HG03060 (cell line): Measurements from ENCODE around the gene PSMA7.
A peak's percentile ranks its signal among the peaks of the same experiment; 100 is the strongest.
"Not testable (repeated sequence)": the region's sequence is repeated elsewhere in the genome, so short reads cannot be mapped to it uniquely, and the experiment has no call there.

Experiments used
- ATAC-seq: cut with Tn5 transposase; IDR thresholded peaks from one replicate; pipeline ENCODE4 v1.9.1; 2021; ENCODE audit warnings: low read depth, moderate number of reproducible peaks; ENCODE audit not compliant: unreplicated experiment

Gene PSMA7

DNA sequence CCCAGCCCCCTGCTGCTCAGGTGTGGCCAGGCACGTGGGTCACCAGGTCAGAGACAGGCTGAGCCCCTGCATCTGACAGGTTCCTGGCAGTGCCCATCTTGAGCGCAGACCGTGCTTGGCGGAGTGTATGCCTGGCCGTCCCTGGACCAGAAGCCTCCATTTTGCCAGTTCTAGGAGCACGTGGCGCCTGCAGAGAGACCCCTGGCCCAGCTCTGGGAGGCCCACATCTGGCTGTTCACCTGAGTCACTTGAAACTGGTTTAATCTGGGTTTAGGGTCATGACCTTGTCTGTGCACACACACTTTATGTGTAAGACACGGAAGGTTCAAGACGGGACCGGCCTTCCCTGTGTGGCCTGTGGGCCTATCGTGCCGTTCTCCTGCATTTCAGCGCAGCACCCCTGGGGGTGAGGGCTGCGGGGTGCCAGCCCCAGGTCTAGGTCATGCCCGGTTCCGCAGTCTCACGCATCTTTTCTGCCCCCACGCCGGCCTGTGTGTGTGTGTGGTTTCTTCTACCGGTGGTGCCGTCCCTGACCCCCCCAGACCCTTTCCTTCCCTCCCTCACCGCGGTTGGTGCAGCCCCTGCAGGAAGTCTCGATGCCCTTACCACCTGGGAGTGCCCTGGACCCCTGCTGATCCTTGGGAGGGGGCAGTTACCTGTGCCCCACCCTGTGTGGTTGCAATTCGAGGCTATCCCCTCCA is 14.3 kb upstream of the PSMA7 start:
- ATAC-seq: no peak

DNA sequence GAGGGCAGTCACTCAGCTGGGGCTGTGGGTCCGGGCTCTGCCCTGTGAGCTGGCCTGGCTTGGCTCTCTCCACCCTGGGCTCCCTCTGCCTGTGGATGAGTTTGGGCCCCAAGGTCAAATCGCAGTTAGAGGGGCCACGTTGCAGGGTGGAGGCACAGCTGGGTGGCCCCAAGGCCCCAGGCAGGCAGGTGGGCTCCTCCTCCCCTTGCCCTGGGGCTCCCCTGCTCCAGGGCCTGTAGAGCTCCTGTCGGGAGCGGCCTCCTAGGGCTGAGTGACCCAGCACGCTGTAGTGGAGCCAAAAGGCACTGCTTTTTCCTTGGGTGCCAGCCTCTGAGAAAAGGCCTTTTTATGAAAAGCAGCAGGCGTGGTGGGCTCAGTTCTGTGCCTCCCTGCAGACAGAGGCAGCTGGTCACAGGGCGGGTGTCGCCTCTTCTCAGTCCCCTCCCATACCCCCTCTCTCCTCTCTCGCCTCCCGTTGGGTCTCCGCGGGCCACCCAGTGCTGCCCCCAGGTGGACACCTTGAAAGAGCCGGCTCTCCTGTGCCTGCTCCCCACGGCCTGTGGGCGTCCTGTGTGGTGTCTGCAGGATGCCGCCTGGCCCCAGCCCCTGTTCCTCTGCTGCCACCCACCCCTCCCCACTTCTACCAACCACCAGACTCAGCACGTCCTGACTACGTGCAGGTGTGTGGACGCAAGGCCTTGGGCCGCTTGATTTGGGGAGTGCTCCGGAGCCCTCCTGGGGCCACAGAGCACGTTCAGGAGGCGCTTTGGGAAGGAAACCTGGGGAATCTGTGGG is 13.6 kb upstream of the PSMA7 start:
- ATAC-seq: no peak

- ATAC-seq: no peak
Observed at GRCh38 chr20:62156254-62156556, 13.0 kb upstream of the PSMA7 start.

GRCh38 chr20:62155428-62156253 is 12.4 kb upstream of the PSMA7 start:
- no peak for ATAC-seq

DNA sequence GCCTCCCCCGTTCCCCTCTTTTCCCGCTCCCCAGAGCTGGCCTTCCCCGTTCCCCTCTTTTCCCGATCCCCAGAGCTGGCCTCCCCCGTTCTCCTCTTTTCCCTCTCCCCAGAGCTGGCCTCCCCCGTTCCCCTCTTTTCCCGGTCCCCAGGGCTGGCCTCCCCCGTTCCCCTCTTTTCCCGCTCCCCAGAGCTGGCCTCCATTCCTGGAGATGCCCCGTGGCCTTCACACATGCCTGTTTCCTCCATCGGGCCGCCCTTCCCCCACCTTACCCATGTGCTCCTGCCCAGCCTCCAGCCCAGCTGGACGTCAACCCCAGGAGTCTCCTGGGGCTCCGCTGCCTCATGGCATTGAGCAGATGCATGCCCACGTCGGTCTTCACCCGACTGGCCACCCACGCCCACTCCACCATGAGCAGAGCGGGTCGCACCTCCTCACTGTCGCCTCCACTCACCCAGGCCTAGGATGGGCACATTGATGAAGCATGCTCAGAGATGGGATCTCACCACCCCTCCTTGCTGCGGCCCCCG is 8.7 kb upstream of the PSMA7 start:
- ATAC-seq: no peak

- ATAC-seq: no peak
Observed at GRCh38 chr20:62151225-62151624, 8.0 kb upstream of the PSMA7 start.

- ATAC-seq: no peak
Observed at GRCh38 chr20:62150310-62150575, 7.0 kb upstream of the PSMA7 start.

DNA sequence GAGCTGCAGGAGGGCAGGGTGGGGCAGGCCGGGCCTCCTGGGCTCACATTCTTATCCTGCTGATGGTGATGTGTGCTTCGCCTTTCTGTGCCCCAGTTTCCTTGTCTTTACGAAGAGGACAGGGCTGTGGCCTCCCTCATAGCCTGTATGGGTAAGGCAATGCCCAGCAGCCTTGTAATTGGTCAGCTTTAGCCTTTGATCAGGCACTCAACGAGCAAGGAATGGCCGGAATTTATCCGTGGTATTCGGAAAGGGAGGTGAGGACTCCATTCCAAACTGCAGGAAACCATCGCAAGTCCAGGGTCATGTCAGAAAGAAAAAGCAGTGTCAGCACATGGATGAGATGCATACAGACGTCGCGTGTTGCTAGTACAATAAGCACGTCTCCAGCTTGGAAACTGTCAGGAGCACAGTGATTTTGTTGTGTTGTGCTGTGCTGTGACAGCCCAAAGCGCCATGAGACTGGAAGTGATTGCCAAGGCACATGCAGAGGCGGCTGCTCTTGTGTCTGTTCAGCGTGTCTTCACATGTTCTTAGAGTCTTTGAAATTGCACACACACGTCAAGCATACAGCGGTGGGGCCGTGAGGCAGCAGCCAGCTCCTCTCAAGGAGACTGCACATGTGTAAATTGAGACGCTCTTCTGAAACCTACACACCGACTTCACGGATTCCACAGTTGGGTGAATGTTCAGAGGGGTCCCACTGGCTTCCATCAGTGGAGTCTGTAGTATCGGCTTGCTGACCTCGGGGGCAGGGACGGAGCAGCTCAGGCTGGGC is 6.5 kb upstream of the PSMA7 start:
- no peak for ATAC-seq

DNA sequence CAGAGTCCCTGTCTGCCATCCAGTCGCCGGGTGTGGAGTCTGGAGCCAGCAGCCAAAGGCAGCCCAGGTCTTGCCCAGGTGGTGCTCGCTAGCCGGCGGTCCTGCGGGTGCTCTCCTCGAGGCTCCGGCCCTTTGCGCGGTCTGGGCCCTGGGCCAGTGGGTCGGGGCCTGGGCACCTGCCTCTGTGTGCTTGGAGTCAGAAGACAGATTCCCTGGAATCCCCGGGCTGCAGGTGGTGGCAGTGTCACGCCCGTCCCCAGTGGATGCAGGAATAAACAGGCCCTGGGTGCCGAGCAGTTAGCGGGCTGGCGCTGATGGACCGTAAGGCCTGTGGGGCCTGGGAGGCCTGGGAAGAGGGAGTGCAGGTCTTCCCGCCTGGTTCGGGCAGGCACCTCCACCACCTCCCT is 5.7 kb upstream of the PSMA7 start:
- no peak for ATAC-seq

- not testable (repeated sequence) for ATAC-seq
Observed at GRCh38 chr20:62148383-62148782, 5.2 kb upstream of the PSMA7 start.

DNA sequence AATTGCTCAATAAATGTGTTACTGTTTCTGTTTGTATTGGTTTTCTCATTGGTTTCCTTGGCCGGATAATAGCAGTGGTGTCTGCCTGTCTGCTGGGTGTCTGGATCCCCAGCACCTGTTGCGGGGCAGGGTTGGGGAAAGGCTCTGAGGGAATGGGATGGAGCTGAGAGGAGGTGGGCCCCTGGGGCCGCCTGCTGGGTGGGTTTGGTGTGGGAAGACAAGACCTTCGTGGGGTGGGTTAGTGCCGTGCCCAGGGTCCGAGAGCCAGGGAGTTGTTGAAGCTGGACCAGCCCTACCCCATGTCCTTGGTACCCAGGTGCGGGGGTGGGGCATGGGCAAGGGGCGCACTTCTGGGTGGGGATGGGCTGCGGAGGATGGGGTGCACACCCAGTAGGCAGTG is 4.3 kb upstream of the PSMA7 start:
- ATAC-seq: no peak

- ATAC-seq: no peak
Observed at GRCh38 chr20:62147125-62147524, 3.9 kb upstream of the PSMA7 start.

DNA sequence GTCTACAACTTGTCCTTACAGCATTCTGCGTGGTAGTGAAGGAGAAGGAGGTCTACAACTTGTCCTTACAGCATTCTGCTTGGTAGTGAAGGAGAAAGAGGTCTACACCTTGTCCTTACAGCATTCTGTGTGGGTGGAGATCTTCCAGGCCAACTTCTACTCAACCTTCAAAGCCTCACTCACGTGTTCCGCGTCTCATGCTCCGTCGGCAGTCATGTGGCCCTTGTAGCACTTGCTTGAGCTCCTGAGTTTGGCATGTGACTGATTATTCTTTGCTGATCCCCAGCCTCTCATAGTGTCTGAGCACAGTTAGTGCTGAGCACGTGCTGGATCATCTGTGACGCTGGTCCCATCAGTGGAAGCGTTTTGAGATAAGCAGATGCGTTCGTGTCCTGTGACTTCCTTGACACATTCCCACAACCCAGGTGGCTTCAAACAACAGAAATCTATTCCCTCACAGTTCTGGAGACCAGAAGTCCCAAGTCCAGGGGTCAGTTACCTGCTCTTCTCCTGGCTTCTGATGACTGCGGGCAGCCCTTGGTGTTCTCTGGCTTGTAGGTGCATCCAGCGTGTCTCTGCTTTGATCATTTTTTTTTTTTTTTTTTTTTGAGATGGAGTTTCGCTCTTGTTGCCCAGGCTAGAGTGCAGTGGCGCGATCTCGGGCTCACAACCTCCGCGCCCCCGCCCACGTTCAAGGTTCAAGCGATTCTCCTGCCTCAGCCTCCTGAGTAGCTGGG is 3.0 kb upstream of the PSMA7 start:
- no peak for ATAC-seq

GRCh38 chr20:62145688-62146018 is 2.5 kb upstream of the PSMA7 start:
- no peak for ATAC-seq

DNA sequence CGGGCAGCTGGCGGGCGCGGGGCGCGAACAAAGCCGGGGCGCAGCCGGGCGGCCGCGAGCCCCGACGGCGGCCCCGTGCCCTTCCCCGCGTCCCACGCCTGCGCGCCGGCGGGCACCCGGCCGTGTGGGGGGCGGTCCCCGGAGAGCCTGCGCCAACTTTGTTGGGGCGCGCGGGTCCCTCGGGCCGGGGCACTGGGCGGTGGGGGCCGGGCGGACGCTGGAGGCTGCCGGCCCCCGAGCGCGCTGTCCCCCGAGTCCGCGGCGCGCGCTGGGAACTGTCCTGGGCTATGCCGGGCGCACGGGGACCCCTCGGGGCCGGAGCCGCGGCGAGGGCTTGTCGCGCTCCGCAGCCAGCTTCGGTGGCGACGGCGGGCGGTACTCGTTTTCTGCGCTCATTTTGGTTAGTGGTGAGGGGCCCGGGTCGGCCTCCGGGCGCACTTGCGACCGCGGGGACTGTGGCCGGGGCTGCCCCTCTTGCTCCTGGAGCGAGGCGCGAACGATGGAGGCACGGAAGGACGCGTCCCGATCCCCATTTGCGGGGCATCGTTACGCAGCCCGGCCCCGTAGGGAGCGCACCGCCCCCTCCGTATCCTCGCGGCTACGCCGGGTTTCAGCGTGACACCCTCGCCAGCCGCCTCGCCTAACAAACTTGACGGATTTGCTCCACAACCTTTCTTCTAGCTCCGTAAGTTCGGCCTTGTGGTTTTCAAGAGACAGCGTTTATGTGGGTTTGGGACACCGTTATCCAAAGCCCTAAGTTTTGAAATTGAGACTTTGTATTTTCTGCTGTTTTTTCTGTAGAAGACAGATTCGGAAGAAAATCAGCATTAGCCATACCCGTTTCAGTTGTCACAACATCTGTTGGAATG is 997 bp upstream of the PSMA7 start:
- ATAC-seq: no peak

DNA sequence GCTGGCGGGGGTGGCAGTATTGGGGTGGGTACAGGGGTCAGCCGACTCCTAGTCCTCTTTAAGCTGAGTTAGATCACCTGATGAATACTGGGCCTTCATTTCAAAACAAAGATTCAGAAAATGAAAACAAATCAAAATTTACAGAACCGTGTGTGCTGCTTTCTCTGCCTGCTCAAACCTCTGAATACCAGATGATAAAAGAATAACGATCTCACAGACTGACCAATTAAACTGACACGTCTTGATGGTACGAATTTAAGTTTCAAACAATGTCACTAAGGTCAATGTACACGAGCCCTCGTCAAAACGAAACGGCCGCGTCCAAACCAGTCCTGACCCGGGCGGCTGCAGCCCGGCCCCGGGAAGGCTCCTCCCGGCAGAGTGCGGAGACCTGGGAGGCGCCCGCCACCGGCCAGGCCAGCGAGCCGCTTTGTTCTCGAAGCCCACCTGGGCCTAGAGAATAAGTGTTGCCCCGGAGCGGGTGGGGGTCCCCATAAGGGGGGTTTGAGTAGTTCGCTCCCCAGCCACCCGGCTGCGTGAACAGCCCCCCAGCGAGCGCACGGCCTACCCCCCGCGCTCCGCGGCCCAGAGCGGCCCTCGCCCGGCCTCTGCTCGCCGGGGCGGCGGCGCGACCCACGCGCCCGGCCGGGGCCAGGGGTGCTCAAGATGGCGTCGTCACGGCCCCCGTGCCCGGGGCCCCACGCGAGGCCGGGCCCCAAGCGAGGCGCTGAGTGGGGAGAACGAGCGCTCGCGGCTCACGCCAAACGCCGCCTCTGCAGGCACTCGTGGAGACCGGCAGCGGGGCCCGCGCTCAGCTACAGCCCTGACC is 728 bp downstream of the PSMA7 start:
- ATAC-seq: peak; percentile 10

DNA sequence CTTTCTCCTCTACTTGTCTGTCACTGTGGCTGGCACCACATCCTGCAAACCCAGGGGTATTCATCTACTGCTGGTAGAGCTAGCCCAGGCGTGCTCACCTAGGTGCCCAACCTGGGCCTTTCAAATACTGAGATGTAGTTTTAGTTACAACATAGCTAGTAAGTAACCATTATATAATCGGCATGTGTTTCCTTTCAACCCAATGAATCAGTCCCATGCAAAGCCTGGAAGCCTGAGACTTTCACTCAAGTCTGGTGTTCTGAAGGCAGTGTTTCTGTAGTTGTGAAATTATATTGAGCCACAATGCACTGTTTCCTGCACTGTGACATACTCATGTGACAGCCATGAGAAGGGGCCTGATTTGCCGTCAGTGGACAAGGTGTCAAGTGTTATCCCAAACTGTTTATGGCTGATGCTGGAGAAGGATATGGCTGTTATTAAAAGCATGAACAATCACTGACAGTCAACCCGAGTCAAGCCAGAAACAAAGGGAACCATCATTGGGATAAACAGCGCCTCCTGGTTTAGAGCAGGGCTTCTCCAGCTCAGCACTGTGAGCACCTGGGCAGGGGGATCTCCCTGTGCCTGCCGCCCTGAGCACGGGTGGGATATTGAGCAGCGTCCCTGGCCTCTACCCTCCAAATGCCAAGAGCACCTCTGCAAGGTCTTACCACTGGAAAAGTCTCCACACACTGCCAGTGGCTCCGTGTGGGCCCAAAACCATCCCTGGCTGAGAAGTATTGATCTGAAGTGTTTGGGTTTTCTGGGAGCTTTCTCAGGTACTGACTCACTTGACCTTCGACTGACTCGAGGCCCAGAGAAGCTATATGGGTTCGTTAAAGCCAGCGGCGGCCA is 1.6 kb downstream of the PSMA7 start:
- ATAC-seq: no peak

DNA sequence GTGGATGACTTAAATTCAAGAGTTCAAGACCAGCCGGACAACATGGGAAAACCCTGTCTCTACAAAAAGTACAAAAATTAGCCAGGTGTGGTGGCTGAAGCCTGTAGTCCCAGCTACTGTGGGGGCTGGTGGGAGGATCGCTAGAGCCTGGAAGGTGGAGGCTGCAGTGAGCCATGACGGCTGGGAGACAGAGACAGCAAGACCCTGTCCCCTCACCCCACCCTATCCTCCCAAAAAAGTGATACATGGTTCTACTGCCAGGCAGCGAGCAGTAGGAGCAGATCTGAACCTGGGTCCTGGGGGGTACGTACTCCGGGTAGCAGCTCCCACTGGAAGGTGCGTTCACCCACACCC is 2.2 kb downstream of the PSMA7 start:
- no peak for ATAC-seq
